GM19452 (cell line): ENCODE results near the gene ZDHHC14.
"Not testable (repeated sequence)": the region's sequence is repeated elsewhere in the genome, so short reads cannot be mapped to it uniquely, and the experiment has no call there.

Source experiments
- ATAC-seq: cut with Tn5 transposase; IDR thresholded peaks from one replicate; pipeline ENCODE4 v1.9.1; 2021; ENCODE audit not compliant: unreplicated experiment

The ZDHHC14 gene

DNA sequence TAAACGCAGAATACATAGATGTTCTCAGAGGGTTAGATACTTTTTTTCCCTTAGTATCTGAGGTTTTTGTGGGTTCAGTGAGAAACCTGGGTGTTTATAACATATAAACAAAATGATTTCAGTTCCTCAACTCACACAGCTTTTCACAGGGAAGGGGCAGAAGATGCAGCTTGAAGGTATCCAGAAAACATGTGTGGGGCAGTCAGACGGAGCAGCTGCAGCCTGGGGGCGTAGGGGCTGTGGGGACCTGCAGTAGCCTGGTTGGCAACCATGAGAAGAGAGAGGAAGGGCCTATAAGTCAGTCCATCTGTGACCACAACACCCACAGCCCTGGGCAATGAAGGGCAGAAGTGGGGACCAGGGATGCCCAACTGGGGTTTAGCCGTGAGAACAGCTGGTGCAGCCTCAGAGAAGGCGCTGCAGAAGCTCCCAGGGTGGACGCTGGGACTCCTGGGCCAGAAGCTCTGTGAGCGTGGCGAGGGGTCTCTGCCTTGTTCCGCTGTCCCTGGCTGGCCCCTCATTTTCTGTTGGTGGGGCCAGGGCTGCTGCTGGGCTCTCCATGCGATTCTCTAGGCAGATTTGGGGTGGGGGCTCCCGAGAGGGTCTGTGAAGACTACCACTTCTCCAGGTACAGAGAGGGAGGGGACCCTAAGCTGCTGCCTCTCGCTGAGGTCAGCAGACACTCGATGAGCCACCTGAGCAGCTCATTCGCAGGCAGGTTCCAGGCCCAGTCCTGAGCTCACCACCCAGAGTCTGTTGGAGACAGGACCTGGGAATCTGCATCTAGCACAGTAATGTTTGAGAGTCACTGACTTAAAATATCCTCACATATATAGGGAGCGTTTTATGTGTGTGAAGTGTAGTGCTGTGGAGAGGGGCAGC lies 181.2 kb downstream of the ZDHHC14 start:
- peak; percentile 36 for ATAC-seq

DNA sequence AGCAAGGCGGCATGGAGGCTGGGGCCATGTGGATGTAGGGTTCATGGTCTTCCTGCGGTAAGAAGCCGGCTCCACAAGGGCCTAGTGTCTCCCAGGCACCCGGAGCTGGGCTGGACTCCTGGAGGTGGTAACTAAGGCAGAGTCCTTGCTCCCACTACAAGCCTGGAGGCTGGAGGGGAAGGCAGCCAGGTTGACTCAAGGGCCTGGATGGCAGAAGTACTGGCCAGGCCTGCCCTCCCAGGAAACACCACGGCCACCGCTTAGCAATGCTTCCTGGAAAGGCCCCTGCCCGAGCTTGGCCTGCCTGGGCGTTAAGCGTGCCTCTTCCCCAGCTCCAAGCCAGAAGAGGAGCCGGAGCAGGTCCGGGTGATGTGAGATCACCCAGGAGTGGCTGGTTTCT lies 182.0 kb downstream of the ZDHHC14 start:
- ATAC-seq, result no peak

DNA sequence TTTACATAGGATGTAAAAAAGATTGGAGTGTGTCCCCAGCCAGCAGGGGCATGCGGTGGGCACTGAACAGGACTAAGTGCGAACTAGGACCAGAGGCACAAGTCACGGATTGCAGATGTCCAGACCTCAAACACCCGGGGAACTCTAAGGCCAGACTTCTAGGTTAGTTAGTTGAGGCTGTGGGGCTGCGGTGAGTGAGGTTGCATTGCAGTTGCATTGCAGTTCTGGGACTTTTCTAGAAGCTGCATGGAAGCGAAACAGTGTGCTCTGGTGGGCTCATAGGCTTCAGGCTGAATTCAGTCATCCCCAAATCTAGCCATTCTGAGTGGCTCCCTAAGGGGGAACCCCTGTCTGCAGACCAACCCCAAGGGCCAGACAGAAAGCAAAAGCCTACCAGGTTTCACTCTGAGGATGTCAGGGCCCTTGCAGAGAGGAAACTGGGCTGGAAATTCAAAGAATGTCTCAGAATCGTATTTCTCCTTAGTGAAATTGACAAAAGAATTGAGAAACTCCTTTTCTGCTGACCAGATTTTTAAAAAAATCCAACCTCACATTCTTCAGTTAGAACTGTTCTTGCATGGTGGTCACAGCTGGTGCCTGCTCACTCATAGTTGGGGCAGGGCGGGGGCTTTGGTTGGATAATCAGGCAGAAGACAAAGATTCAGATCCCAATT lies 182.8 kb downstream of the ZDHHC14 start:
- ATAC-seq, result peak; percentile 65

DNA sequence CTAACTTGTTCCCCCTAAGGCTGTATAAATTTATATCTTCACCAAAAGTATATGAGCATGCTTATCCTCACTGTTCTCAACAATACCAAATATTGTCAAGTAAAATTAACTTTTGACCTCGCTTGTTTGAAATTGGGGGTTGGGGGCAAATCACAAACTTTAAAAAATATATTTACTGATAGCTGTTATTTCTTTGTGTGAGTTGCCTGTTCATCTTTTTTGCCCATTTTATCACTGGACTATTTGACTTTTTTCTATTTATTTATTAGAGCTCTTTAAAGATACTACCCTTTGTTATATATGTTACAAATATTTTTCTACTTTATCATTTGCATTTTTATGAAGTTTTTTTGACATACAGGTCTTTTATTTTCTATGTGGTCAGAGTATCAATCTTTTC lies 187.7 kb downstream of the ZDHHC14 start:
- no peak for ATAC-seq

DNA sequence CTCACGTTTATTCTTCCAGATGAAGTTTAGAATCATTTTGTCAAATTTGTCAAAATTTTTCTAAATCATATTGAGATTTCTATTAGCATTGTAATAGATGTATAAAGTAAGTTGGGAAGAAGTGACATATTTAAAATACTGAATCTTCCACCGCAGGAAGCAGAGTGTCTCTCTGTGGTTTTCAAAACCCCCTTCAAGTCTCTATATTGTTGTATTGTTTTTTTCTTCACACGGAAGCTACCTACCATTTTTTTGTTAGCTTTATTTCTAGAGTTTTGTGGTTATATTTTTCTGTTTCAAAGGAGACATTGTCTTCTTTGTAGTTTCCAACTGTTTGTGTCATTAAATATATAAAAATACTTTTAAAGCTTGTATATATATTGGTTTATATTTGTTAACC lies 188.6 kb downstream of the ZDHHC14 start:
- no peak for ATAC-seq

DNA sequence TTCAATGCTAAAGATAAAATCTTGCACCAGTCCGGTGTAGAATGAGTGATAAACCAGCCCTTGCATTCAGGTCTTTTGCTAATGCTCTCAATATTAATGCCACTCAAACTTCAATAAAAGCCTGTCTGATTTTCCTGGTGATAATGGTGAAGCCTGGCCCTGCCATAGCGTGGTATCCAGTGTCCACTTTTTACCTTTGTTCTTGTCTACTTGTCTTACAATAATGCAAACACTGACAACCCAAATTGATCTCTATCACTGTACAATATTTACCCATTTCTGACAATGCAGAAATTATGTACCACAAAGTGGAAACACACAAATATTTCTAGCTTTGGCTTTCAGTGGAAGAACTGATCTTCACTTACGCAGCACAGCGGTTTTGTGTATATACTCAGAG lies 189.1 kb downstream of the ZDHHC14 start:
- ATAC-seq, result no peak

DNA sequence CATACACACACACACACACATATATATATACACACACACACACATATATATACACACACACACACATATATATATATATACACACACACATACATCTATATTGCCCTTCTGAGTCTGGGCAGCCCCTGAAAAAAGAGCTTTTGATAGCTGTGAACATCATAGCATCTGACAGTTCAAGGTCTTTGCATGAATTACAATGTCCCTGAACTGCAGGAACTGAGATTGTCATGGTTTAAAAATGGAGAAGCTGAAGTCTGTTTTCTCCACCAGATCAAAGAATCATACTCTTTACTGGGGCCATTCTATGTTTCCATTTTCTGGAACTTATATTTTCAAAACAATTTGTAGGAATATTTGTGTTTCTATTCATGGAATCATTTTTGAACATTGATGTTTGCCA lies 189.8 kb downstream of the ZDHHC14 start:
- no peak for ATAC-seq

DNA sequence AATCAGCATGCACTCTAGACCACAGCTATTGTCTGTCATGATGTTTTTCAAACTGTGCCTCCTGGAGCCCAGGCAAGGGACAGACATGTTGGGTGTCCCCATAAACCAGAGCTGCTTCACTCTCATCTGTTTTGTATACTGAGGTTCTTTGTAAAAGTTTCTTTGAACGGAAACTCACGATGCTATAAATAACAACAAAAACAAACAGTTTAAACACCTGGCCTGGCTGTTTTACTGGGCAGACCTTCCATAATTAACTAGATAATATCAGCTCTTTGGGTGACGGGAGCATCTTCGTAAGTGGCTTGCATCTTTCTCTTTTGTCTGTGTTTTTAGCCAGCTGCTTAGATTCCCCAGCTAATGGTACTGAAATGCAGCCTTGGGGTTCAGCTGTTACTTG lies 190.3 kb downstream of the ZDHHC14 start:
- peak; percentile 54 for ATAC-seq

DNA sequence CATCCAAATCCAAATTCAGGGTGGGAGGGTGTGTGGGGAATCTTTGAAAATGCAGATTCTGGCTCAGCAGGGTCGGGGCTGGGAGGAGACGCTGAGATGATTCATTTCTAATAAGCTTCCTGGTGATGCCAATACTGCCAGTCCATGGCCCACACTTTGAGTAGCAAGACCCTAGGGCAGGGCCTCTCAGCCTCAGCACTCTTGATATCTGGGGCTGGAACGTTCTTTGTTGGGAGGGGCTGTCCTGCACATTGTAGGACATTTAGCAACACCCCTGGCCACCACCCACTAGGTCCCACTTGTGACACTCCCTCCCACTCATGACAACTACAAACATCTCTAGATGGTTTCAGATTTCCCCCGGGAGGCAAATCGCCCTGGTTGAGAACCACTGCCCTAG lies 191.0 kb downstream of the ZDHHC14 start:
- no peak for ATAC-seq

DNA sequence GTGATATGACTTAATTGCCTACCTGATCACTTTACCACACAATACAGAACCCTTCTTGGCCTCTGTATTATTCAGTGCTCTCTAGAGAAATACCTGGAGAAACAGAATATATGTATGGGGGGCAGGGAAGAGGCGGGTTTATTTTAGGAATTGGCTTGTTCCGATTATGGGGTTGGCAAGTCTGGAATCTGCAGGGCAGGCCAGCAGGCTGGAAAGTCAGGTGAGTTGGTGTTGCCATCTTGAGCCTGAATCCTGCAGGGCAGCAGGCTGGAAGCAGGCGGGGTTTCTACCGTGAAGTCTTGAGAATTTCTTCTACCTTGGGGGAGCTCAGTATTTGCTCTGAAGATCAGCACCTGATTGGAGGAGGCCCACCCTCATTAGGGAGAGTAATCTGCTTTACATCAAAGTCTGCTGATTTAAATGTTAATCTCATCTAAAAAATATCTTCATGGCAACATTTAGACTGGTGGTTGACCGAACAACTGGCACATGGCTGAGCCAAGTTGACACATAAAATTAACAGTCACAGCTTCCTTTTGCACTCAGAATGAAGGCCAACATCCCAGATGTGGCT lies 193.9 kb downstream of the ZDHHC14 start:
- ATAC-seq, result no peak

DNA sequence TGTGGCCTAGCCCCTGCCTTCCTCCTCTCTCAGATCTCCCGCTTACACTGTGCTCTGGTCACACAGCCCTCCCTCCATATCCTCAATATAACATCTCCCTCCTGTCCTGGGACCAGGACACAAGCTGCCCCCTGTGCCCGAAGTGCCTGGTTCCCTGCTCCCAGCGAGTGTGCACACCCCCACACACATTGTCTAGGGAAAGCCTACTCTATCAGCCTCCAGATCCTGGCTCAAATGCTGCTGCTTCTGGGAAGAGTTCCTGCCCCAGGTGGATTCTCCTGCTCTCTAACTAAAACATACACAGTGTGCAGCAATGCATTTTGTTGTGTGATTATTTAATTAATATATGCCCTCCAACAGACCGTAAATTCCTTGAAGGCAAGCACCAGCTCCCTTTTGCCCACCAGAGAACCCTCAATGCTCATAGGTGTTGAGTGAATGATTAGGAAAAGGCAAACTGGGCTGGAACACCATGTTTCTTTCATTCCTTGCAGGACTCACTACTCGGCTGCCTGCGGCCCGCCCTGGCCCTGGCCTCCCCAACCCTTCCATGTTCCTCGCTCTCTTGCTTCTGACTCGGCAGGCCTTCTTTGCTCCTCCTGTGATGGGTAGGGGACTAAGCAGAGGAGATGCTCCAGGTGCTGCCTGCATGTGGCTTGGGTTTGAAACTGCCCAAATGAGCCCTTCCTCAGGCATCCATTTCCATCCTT lies 194.6 kb downstream of the ZDHHC14 start:
- no peak for ATAC-seq

DNA sequence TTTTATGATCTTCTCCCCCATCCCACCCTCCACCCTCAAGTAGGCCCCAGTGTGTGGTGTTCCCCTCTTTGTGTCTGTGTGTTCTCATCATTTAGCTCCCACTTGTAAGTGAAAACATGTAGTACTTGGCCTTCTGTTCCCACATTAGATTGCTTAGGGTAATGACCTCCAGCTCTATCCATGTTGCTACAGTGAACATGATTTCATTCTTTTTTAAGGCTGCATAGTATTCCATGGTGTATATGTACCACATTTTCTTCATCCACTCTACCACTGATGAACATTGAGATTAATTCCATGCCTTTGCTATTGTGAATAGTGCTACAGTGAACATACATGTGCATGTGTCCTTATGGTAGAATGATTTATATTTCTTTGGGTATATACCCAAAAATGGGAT lies 196.0 kb downstream of the ZDHHC14 start:
- not testable (repeated sequence) for ATAC-seq

DNA sequence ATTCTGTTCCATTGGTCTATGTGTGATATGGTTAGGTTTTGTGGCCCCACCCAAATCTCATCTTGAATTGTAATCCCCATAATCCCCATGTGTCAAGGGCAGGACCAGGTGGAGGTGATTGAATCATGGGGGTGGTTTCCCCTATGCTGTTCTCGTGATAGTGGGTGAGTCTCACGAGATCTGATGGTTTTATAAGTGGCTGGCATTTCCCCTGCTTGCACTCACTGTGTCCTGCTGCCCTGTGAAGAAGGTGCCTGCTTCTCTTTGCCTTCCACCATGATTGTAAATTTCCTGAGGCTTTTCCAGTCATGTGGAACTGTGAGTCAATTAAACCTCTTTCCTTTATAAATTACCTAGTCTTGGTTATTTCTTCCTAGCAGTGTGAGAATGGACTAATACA lies 197.5 kb downstream of the ZDHHC14 start:
- not testable (repeated sequence) for ATAC-seq

DNA sequence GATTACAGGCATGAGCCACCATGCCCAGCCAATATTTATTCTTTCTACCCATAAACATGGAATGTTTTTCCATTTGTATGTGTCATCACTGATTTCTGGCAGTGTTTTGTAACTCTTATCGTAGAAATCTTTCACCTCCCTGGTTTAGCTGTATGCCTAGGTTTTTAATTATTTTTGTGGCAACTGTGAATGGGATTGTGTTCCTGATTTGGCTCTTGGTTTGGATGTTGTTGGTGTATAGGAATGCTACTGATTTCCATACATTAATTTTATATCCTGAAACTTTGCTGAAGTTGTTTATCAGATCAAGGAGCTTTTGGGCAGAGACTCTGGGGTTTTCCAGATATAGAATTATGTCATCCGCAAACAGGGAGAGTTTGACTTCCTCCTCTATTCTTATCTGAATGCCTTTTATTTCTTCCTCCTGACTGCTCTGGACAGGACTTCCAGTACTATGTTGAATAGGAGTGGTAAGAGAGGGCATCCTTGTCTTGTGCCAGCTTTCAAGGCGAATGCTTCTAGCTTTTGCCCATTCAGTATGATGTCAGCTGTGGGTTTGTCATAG lies 198.6 kb downstream of the ZDHHC14 start:
- no peak for ATAC-seq

DNA sequence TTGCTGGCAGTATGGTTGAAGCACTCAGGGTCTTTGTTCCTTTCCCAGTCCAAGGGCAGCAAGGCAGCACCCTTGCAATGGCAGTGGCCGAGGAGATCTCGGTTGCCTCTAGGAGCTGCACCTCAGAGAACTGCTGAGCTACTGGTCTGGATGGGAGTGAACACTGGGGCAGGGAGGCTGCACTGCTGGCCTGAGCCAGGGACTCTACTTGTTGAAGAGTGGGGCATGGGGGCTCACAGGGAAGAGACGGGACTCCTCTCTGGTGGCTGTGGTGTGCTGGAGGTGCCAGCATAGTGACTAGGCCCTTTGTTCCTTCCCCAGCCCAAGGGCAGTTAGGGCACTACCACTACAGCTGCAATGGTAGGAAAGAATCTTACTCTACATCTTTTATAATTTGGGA lies 203.0 kb downstream of the ZDHHC14 start:
- no peak for ATAC-seq

DNA sequence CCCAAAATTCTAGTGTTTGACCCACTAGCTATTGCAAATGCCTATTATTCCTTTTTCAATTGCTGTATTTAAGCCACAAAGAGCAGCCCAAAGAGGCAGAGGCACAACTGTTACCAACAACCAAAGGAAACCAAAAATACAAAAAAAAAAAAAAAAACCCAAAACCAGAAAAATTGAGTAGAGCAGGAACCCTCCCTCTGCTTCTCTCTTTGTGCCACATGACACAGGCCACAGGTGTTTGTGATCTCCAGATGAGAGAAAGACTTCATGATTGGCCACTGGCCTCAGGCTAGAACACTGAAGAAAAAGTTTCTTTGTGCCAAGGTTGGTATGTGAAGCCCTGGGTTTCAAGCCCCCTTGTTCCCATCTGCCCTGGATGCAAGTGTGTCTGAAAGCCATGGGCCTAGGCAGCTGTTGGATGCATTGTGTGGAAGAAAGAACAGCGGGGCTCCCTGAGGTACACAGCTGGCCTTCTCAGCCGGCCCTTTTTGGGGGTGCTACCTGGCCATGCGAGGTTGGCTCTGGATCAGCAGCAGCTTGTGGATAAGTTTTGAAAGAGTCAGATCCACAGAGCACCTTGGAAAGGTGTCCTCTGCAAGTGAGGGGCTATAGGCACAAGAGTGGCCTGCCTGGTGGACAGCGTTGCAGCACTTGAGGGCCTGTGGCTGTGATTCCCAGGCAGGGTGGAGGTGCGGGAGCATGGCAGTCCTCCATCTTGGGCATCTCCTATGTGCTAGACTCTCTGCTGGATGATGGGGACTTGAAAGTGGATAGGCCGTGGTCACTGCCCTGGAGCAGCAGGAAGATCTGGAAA lies 204.5 kb downstream of the ZDHHC14 start:
- ATAC-seq, result no peak

DNA sequence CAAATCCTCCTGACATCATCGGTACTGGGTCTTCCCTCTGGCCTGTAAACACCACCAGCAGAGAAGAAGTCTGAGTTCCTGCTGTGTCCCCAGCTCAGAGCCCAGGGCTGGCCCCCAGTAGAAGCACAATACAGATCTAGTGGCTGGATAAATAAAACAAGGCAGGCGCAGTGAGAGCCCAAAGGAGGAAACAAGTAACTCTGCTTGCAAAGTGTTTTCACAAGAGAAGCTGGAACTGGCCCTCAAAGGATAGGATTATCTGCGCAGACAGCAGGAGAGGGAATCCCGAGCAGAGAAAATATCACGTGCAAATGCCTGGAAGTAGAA lies 205.1 kb downstream of the ZDHHC14 start:
- no peak for ATAC-seq

DNA sequence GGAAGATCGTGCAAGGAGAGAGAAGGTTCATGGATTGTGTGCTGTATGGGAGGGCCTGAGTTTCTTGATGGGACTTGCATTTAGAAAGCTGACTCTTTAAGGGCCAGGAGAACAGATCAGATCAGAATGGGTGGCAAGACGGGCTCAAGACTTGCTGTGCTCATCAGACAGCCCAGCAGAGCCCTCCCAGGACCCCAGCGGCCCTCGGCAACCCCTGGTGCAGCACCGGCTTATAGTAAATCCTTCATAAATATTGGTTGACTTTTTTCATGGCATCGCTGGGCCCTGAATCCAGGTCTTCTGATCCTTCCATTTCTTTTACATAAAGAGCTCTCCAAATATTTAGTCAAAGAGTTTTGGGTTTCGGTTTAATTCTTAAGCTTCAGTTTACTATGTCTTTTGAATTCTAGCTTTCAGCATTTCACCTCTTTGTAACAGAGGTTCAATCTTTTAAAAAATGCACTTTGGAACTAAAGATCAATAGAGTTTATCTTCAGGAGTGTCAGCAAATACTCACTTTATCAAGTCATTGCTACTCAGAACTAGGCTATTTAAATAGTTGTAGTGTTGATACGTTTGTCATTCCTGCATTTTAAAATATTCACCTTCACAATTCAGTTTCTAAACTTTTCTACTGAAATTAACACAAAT lies 205.6 kb downstream of the ZDHHC14 start:
- no peak for ATAC-seq

DNA sequence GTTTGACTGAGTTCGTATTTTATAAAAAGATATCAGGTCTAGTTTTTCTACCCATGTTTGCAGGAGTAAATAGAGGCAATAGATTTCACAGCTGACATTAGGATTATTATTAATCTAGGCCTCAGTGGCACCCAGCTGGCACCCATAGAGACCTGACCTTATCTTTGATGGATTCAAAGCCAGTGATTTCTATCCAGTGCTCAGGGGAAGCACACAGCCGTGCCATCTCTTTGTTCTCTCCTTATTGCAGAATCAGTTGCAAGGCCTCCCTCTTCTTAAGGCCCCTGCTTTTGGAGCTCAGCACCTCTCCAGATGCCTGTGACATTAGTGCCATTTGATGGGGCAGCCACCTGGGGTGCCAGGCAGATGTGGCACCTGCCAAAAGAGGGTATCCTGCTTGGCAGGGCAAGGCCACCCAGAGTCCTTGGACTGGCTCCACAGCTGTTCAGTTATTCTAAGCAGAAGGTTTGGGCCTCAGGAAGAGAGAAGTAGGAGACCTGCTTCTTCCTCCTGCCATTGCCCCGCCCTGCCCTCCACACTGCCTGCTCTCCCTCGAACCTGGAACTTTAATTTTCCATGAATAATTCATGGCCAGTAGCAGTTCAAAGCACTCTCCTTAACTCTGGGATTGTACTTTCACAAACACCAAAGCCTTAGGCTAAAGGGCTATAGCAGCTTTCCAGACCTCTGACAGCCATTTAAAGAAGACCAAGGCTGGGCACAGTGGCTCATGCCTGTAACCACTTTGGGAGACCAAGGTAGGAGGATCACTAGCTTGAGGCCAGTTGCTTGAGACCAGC lies 206.3 kb downstream of the ZDHHC14 start:
- ATAC-seq, result no peak
